ENCODE measurements around the gene STRAP.
"Not testable (repeated sequence)": the region's sequence is repeated elsewhere in the genome, so short reads cannot be mapped to it uniquely, and the experiment has no call there.

Gene STRAP

DNA sequence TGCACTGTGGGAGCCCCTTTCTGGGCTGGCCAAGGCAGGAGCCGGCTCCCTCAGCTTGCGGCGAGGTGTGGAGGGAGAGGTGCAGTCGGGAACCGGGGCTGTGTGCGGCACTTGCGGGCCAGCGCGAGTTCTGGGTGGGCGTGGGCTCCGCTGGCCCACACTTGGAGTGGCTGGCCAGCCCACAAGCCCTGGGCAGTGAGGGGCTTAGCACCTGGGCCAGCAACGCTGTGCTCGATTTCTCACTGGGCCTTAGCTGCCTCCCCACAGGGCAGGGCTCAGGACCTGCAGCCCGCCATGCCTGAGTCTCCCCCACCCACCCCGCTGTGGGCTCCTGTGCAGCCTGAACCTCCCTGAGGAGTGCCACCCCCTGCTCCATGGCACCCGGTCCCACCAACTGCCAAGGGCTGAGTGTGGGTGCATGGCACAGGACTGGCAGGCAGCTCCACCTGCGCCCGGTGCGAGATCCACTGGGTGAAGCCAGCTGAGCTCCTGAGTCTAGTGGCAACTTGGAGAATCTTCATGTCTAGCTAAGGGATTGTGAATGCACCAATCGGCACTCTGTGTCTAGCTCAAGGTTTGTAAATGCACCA lies 7.5 kb upstream of the STRAP start:
- not testable (repeated sequence) for DNase-seq

DNA sequence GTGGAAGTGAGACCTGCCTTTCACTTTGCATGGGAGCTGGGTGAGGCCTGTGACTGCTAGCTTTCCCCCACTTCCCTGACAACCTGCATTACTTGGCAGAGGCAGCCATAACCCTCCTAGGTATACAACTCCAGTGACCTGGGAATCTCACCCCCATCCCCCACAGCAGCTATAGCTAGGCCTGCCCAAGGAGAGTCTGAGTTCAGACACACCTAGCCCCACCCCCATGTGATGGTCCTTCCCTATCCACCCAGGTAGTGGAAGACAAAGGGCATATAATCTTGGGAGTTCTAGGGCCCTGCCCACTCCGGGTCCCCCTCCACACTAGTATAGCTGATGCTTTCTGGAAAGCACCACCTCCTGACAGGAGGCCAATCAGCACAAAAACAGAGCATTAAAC lies 6.3 kb upstream of the STRAP start:
- DNase-seq, result no peak

DNA sequence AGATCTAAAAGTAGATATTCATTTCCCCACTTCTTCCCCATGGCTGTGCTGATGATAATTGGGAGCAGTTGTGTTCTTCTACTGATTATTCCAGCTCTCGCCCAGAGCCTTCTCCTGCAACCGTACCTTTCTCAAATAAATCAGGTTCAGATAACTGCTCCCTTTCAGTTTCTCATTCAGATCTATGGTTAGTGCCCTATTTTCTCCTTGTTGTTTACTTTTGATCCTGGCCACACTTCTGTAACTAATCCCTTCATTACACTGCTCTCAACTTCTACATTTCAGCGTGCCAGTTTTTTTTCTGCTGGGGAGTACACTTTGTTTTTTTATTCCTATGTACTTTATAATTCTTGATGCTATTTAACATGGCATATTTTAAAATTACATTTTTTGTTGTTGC lies 2.8 kb upstream of the STRAP start:
- no peak for DNase-seq

DNA sequence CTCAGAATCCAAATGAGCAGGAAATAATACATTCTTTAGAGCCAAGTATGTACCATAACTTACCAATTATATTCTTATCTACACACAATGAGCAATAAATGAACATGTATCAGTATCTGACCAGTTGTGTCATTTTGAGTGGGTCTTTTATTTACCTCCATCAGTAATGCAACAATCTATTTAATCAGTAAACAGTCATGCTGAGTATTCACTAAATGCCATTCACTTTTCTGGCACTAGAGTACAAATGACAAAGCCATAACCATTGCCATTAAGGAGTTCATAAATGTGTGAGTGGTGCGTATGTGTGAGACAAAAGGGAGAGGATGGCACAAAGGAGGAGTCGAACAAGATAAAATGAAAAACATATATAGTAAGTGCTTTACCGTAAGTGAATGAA lies 1.5 kb upstream of the STRAP start:
- DNase-seq, result no peak

DNA sequence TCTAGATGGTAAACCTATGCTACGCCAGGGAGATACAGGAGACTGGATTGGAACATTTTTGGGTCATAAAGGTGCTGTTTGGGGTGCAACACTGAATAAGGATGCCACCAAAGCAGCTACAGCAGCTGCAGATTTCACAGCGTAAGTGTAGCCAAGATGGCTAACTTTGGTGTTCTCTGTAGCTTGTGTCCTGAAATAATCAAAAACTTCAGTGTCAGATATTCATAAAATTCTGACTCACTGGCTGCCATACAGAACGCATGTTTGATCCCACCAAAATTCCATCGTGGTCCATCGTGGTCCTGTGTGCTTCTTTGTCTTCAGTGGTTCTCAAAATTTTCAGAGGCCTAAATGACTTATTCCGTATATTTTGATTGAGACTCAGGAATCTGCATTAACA lies 1.3 kb downstream of the STRAP start:
- peak in 1 of 5 experiments; percentile 23 for DNase-seq

DNA sequence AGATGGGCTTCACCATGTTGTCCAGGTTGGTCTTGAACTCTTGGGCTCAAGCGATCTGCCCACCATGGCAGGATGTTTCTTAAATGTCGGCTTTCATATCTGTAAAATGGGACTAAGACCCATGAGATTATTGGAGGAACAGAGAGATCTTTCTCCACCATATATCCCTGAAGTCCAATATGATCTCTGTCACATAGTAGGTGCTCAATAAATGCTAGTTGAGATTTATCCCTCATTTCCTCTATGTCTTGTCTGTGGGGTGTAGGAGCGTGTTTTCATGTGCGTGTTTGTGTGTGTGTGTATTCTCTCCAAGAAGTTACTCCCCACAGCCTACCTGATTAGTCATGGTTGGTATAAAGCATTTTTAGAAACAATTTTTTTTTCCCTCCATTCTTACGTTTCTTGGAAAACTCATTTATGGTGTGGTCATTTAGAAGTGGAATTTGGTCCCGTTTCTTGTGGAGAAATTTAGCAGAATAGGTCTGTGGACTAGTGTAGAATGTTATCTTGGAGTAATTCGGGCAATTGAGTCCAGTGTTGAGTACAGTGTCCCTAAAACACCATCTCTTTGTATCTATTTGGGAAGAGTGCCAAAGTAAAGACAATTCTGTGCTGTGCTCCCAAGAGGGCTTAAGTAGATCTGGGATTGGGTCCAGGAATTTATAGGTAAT lies 4.3 kb downstream of the STRAP start:
- DNase-seq, result no peak

DNA sequence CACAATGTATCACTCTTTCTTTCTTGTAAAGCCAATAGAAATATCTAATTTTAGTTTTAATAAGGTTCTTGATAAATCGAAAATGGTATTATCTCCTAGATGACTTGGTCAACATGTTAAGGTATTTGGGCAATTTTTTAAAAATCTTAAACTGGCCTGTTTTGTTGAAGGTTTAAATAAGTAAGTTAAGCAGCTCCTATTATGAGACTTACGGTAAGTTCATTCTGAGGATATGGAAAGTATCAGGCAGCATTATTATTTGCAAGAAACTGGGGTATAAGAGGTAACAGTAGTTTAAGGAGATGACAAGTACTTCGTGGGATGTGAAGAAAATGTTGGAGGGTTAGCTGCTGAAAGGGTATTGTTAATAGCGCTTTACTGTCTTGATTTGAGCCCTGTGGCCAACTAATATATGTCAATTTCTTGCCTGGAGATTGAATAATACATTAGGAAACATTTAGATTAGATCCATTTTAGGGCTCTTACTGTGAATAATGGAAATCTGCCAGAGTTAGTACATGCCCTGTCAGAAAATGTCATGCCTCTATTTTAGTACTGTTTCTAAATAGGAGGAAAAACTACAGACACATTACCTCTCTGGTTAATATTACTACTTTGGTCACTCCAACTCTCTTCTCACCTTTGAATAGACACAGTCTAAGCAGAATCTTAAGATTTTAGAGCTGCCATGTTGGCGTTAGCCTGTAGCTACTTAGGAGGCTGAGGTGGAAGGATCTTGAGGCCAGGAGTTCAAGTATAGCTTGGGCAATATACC lies 5.0 kb downstream of the STRAP start:
- no peak for DNase-seq

DNA sequence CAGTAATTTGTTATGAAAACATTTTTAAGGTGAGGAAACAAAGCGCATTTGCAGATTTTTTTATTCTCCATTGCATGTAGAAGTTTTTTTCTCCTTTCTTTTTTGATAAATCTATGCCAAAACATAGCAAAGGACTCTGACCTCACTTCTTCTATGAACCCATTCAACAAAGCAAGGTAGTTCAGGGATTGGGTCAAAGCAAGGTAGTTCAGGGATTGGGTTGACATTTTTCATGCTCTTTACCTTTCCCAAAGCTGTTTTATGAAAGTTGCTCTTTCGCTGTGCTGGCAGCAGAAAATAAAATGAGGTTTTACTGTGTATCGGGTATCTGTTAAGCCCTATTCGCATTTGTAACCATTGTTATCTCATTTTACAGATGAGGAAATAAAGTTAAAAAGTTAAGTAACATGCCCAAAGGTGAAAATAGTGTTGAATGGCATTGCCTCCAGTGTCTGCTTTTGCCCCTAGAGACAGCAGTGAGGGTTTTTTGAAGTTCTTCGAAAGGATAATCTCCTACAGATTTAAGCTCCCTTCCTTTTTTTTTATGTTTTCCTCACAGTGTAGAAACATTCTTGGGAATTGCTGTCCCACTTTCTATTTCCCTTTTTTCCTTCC lies 10.6 kb downstream of the STRAP start:
- DNase-seq, result no peak

DNA sequence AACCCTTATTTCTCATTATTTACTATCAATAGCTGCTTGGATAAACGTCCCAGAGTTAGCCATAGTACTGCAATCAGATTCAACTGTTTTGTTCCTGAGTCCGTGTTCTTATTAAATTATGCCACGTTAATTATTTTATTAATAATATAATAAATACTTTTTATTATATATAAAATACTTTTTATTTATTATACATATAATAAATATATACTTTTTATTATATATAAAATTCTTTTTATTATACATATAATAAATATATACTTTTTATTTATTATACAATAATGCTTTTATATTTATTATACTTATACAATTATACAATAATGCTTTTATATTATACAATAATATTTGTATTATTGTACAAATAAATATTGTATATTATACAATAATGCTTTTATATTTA lies 11.1 kb downstream of the STRAP start:
- DNase-seq, result no peak

DNA sequence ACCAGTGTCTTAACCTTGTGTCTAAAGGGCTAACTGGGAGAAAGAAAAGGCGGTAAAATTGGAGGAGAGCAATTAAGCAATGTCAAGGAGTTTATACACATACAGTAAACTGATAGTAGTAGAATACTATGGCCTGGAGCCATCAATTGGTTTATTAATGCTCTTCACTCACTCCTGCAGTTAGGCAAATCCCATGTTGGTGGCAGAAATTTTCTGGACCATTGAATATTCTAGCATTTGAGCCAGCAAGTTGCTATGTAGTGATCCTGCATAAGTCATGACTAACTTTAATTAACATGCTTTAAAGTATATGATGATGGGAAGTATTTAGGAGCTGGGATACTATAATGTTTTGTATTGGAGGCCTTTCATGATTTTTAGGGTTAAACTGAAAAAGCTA lies 14.7 kb downstream of the STRAP start:
- DNase-seq, result no peak

DNA sequence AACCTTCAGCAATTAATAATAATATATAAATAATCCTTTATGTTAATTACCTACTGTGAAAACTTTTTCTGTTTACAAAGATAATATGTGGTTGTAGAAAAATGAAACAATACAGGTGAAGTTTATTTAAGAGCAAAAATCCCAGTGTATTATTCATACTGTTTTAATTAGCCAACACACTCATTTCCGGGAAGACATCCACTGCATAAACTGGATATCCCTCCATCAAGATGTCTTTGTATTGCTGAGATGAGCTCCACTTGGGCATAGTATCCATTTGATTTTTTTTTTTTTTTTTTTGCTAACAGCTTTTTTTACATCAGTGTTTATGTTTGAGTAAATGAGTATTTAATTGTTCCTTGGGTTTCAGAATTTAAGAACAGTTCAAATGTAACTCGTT lies 15.2 kb downstream of the STRAP start:
- DNase-seq, result no peak

DNA sequence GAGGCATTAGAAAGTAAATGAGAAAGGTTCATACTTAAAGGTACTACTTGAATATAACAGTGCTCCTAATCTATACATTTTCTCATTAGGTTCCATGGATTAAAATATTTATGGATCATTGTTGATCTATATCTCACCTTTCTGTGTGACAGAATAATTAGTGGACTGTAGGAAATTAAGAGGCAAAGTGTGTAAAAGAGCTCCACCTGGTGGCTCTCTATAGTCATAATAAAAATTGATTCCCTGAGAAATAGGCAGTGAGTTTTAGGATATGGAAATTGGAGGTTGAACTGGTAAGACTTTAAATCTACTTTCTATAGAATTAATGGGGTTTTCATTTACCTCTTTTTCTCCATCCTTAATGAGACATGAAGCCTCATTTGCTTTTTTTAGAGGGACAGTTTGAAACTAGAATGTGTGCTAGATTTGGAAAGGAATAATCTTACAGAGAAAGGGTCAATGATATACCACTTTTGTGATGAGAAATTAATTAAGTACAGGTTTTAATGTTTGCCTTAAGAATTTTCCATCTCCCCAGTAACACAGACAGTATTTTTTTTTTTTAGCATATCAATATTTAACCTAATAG lies 17.2 kb downstream of the STRAP start:
- DNase-seq, result peak in 1 of 5 experiments; percentile 27

DNA sequence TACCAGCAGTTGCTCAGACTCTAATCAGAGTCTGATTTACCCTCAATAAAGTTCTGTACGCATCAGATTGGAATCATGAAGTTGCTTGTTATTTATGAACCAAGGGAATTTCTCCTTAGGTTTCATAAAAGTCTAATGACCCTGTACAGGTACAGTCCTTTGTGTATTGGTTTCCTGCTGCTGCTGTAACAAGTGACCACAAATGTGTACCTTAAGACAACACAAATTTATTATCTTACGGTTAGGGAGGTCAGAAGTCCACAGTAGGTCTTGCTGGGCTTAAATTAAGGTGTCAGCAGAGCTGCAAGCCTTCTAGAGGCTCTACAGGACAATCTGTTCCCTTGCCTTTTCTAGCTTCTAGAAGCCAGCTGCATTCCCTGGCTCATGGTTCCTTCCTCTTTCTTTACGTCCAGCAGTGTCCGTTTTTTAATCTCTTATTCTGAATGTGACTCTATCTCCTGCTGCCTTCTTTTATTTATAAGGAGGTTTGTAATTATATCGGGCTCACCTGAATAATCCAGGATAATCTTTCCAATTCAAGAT lies 22.3 kb downstream of the STRAP start:
- DNase-seq, result no peak

DNA sequence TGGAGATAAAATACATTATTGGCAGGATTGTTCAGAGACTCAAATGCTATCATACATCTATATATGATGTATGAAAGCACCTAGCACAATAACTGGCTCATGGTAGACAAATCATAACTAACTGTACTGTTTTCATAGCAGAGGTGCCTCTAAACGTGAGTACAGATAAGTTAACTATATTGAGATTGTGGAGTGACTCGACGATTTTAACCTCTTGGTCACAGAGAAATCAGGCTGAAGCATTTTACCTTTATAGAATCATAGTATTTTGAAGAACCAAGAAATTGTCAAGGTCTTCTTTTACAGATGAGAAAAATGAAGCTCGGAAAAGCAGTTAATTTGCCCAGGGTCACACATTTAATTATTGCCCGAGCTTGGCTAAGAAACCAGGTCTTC lies 28.3 kb downstream of the STRAP start:
- no peak for DNase-seq

DNA sequence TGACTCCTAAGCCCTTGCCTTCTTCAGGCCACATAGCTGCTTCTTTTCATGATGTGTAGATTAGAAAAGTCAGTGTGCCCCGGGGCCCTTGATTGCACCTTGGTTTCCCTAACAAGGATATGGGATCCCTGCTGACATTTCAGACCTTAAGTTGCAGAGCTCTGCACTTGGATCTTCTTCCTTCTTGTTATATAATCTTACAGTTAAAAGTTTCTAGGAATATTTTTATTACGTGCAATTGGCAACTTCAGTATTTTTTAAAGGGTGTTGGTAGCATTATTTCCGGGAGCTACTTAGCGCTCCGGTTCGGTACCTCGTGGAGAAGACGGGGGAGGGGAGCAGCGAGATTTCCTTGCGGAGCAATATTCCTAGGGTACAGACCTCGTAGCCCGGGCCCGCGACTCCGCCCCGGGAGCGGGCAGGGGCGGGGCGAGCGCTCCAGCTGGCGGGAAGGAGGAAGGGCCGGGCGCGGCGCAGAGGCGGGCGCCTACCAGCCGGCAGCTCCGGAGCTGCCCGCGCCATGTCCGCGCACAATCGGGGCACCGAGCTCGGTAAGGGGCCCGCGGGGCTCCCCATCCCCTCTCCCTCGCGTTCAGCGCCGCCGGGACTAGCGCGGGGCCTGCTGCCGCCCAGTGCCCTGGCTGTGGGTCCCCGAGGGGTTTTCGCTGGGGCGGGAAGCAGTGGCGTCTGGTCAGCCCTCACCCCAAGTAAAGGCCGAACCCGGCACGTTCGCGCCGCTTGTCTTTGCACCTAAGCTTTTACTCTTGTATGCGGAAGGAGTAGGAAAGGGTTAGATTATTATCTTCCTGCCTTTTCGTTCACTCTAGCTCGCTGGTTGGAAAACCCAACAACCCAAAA lies 28.9 kb downstream of the STRAP start, which contains the start of gene DERA:
Gene DERA (plus strand): TSS at position 469 of the 858 bp plus-strand sequence. CDS start 52 bp downstream, at position 521.
- peak; percentile 25 to 67 (median 44) for DNase-seq

DNA sequence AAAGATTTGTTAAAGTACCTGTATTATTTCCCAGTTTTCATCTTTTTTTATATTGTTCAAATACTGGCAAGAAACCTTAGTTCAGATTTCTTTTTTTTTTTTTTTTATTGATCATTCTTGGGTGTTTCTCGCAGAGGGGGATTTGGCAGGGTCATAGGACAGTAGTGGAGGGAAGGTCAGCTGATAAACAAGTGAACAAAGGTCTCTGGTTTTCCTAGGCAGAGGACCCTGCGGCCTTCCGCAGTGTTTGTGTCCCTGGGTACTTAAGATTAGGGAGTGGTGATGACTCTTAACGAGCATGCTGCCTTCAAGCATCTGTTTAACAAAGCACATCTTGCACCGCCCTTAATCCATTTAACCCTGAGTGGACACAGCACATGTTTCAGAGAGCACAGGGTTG lies 29.7 kb downstream of the STRAP start:
- not testable (repeated sequence) for DNase-seq

DNA sequence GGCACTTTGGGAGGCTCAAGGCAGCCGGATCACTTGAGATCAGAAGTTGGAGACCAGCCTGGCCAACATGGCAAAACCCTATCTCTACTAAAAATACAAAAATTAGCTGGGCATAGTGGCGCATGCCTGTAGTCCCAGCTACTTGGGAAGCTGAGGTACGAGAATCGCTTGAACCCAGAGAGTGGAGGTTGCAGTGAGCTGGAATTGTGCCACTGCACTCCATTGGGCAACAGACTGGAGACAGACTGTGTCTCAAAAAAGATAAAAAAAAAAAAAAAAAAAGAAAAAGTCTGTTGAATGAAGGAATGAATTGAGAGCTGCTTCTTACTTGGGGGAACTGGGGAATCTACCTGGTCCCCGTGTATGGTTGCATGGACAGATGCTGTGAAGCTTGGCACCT lies 31.9 kb downstream of the STRAP start:
- not testable (repeated sequence) for DNase-seq

DNA sequence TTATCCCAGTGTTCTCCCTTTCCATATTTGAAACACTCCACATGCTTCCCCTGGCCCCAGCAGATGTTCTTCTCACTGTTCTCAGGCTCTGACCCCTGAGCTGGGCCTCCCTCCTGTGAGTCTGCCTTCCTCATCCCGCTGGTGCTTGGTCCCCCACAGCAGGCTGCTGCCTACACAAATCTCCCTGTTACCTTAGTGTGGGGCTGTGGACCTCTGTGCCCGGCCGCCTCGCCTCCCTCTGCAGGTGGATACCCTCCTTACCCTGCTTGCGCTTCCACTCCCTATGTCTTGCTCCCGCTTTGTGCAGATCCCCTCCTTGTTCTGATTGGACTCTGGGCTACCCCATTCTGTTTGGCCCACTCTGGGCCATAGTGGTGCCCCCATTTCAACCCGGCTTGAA lies 35.9 kb downstream of the STRAP start:
- DNase-seq, result no peak

DNA sequence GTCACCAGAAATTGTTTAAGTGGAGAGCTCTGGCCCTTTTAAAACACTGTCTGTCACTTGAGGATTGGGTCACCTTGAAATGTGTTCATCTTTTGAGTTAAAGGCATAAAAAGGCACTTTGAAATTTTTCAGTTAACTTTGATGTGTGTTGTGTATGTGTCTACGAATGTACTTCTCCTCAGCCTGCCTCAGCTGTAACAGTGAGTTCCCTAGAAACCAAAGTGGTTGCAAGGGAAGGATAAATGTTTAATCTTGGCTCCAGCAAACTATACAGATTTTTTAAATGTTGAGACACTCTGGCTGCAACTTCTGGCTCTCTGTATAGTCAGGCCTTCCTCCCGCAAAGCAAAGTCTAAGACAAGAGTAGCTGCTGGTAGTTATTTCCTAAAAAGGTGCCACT lies 37.2 kb downstream of the STRAP start:
- no peak for DNase-seq

DNA sequence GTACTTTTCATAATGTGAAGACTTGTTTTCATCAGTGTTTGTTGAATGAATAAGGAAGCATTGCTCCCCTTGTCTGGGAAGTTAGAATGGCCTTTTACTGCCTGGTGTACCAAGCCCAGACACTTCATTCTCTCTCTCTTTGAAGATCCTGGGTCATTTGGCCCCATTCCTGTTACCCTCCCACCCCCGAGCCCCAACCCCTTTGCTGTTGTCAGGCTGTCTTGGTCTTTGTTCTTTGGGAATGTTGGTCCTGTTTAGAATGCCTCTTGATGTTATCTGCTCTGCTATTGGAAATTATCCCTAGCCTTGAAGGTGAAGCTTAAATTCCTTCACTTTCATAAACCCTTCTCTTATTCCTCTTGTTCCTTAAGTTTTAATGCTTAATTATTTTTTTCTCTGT lies 42.8 kb downstream of the STRAP start:
- no peak for DNase-seq

DNA sequence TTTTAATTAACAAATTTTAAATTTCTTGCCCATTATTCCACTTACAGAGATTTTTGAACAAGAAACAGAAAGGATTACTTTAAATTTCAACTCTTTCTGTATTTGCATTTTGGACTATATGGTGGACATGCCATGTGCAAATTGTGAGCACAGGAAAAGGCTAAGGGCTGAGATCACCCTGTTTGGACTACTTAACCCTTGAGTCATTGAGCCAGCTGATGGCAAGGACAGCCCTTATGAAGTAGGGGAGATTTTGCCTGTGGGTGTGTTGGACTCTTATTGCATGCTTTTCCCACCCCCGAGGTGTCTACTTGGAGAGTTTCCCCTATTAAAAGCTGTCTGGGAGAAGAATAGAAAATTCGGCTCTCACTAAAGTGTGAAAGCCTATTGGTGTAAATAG lies 46.2 kb downstream of the STRAP start:
- DNase-seq, result no peak

All from T-helper 2 cell (primary cell).